ENCODE results near the gene OR13A1.
"Not testable (repeated sequence)": the region's sequence is repeated elsewhere in the genome, so short reads cannot be mapped to it uniquely, and the experiment has no call there.

OR13A1 gene

GRCh38 chr10:45354261-45354660 lies 38.9 kb upstream of the OR13A1 start:
- no peak overlapping the region for H2AK5ac ChIP-seq (ENCODE audit: low read depth, low read length)
- H3K23ac ChIP-seq (ENCODE audit: low read depth, low read length, poor library complexity): no peak overlapping the region
- H3K18ac ChIP-seq (ENCODE audit: low read length): no peak overlapping the region
- H3K27ac ChIP-seq (replicated peaks; ENCODE audit: low read length): no peak overlapping the region
- H3K4me2 ChIP-seq (ENCODE audit: insufficient read depth, low read length, poor library complexity, severe bottlenecking): no peak overlapping the region
- no peaks in the 10 kb centered on the region for H3K4me1 ChIP-seq (ENCODE audit: control insufficient read depth in 2 of 2, insufficient read depth in 1 of 2, low read depth in 1 of 2, low read length in 2 of 2)
- H2BK15ac ChIP-seq (ENCODE audit: low read length): no peak overlapping the region
- no peaks in the 10 kb centered on the region for H3K9me3 ChIP-seq (replicated peaks in 1 of 2; ENCODE audit: control insufficient read depth in 2 of 2, insufficient read depth in 1 of 2, low read depth in 1 of 2, low read length in 2 of 2)
- no peak overlapping the region for H3K14ac ChIP-seq (ENCODE audit: low read length)
- no peak overlapping the region for H4K8ac ChIP-seq (ENCODE audit: low read depth, low read length)
- no peaks in the 10 kb centered on the region for H3K27me3 ChIP-seq (ENCODE audit: control insufficient read depth in 3 of 3, insufficient read depth in 3 of 3, low read depth in 1 of 3, low read length in 3 of 3)
- no peak overlapping the region for H2AFZ ChIP-seq (ENCODE audit: low read length)
- H3K9ac ChIP-seq (ENCODE audit: low read depth, low read length, poor library complexity): no peak overlapping the region
- H4K91ac ChIP-seq (ENCODE audit: low read depth, low read length, poor library complexity): no peak overlapping the region
- H2BK12ac ChIP-seq (ENCODE audit: low read length): no peak overlapping the region
- WGBS, 2 donors (ENCODE audit: extremely low coverage in 2 of 2, insufficient read length in 2 of 2, insufficient replicate concordance in 1 of 2): no CpG with 5 or more reads among the region's 3 CpGs
- H2BK5ac ChIP-seq (ENCODE audit: low read length): no peak overlapping the region
- no peak overlapping the region for H3K4ac ChIP-seq (ENCODE audit: low read length)
- no peaks in the 10 kb centered on the region for H3K79me1 ChIP-seq (ENCODE audit: low read depth, low read length)
- no peak overlapping the region for H2BK120ac ChIP-seq (ENCODE audit: low read depth, low read length)
- no peak for DNase-seq (ENCODE audit: low spot score)
- no peaks in the 10 kb centered on the region for H3K36me3 ChIP-seq (replicated peaks in 1 of 2; ENCODE audit: control insufficient read depth in 2 of 2, insufficient read depth in 2 of 2, low read length in 2 of 2)
- H3K4me3 ChIP-seq (ENCODE audit: low read length in 2 of 2): no peak overlapping the region

DNA sequence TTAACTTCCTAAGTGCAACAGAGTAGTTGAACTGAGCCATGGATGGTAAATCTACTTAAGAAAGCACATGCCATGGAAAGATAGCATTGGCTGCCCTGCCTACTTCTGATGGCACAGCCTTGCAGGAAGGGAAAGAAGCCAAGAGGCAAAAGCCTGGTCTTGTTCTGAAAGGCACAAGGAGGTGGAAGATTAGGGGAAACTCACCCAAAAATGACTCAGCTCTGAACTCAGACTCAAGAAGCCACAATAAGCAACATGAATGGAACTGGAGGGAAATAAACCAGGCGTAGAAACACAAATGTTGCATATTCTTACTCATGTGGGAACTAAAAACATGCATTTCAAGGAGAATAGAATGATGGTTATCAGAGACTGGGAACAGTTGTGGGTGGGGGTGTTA lies 37.8 kb upstream of the OR13A1 start:
- DNase-seq (ENCODE audit: low spot score): no peak
- Histone ChIP-seq H3K79me1 (ENCODE audit: low read depth, low read length) (no peaks in the 10 kb centered on the region), H3K27ac (replicated peaks; ENCODE audit: low read length) (no peak overlapping the region), H2BK12ac (ENCODE audit: low read length) (no peak overlapping the region), H2AK5ac (ENCODE audit: low read depth, low read length) (no peak overlapping the region), H3K4ac (ENCODE audit: low read length) (no peak overlapping the region), H3K4me1 (ENCODE audit: control insufficient read depth in 2 of 2, insufficient read depth in 1 of 2, low read depth in 1 of 2, low read length in 2 of 2) (no peaks in the 10 kb centered on the region), H2AFZ (ENCODE audit: low read length) (no peak overlapping the region), H3K9me3 (replicated peaks in 1 of 2; ENCODE audit: control insufficient read depth in 2 of 2, insufficient read depth in 1 of 2, low read depth in 1 of 2, low read length in 2 of 2) (no peaks in the 10 kb centered on the region), H2BK15ac (ENCODE audit: low read length) (no peak overlapping the region), H3K9ac (ENCODE audit: low read depth, low read length, poor library complexity) (no peak overlapping the region), H4K8ac (ENCODE audit: low read depth, low read length) (no peak overlapping the region), H3K4me3 (ENCODE audit: low read length in 2 of 2) (no peak overlapping the region), H3K14ac (ENCODE audit: low read length) (no peak overlapping the region), H4K91ac (ENCODE audit: low read depth, low read length, poor library complexity) (no peak overlapping the region), H3K4me2 (ENCODE audit: insufficient read depth, low read length, poor library complexity, severe bottlenecking) (no peak overlapping the region), H3K27me3 (ENCODE audit: control insufficient read depth in 3 of 3, insufficient read depth in 3 of 3, low read depth in 1 of 3, low read length in 3 of 3) (no peaks in the 10 kb centered on the region), H2BK120ac (ENCODE audit: low read depth, low read length) (no peak overlapping the region), H3K36me3 (replicated peaks in 1 of 2; ENCODE audit: control insufficient read depth in 2 of 2, insufficient read depth in 2 of 2, low read length in 2 of 2) (no peaks in the 10 kb centered on the region), H2BK5ac (ENCODE audit: low read length) (no peak overlapping the region), H3K18ac (ENCODE audit: low read length) (no peak overlapping the region), H3K23ac (ENCODE audit: low read depth, low read length, poor library complexity) (no peak overlapping the region)
- WGBS, 2 donors (ENCODE audit: extremely low coverage in 2 of 2, insufficient read length in 2 of 2, insufficient replicate concordance in 1 of 2): no CpG with 5 or more reads among the region's 1 CpG

DNA sequence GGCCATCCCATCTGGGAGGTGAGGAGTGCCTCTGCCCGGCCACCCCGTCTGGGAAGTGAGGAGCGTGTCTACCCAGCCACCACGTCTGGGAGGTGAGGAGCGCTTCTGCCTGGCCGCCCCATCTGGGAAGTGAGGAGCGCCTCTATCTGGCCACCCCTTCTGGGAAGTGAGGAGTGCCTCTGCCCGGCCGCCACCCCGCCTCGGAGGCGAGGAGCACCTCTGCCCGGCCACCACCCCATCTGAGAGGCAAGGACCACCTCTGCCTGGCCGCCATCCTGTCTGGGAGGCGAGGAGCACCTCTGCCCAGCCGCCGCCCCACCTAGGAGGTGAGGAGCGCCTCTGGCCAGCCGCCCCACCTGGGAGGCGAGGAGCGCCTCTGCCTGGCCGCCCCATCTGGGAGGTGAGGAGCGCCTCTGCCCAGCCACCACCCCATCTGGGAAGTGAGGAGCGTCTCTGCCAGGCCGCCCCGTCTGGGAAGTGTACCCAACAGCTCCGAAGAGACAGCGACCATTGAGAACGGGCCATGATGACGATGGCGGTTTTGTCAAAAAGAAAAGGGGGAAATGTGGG lies 32.9 kb upstream of the OR13A1 start:
- H2AFZ ChIP-seq (ENCODE audit: low read length); H3K9ac ChIP-seq (ENCODE audit: low read depth, low read length, poor library complexity); H3K4me1 ChIP-seq (ENCODE audit: control insufficient read depth in 2 of 2, insufficient read depth in 1 of 2, low read depth in 1 of 2, low read length in 2 of 2); H3K9me3 ChIP-seq (replicated peaks in 1 of 2; ENCODE audit: control insufficient read depth in 2 of 2, insufficient read depth in 1 of 2, low read depth in 1 of 2, low read length in 2 of 2); H3K14ac ChIP-seq (ENCODE audit: low read length); H3K36me3 ChIP-seq (replicated peaks in 1 of 2; ENCODE audit: control insufficient read depth in 2 of 2, insufficient read depth in 2 of 2, low read length in 2 of 2); H2BK5ac ChIP-seq (ENCODE audit: low read length); H3K18ac ChIP-seq (ENCODE audit: low read length); H2AK5ac ChIP-seq (ENCODE audit: low read depth, low read length); H4K91ac ChIP-seq (ENCODE audit: low read depth, low read length, poor library complexity); H3K23ac ChIP-seq (ENCODE audit: low read depth, low read length, poor library complexity); DNase-seq (ENCODE audit: low spot score); H4K8ac ChIP-seq (ENCODE audit: low read depth, low read length); H3K4me2 ChIP-seq (ENCODE audit: insufficient read depth, low read length, poor library complexity, severe bottlenecking); H3K27me3 ChIP-seq (ENCODE audit: control insufficient read depth in 3 of 3, insufficient read depth in 3 of 3, low read depth in 1 of 3, low read length in 3 of 3); H3K27ac ChIP-seq (replicated peaks; ENCODE audit: low read length); H3K4me3 ChIP-seq (ENCODE audit: low read length in 2 of 2); H2BK15ac ChIP-seq (ENCODE audit: low read length); H2BK12ac ChIP-seq (ENCODE audit: low read length); H3K4ac ChIP-seq (ENCODE audit: low read length); H2BK120ac ChIP-seq (ENCODE audit: low read depth, low read length); H3K79me1 ChIP-seq (ENCODE audit: low read depth, low read length): not testable (repeated sequence)
- no CpG with 5 or more reads among the region's 31 CpGs for WGBS, 2 donors (ENCODE audit: extremely low coverage in 2 of 2, insufficient read length in 2 of 2, insufficient replicate concordance in 1 of 2)

GRCh38 chr10:45347464-45347863 lies 32.1 kb upstream of the OR13A1 start:
- not testable (repeated sequence) for H4K91ac ChIP-seq (ENCODE audit: low read depth, low read length, poor library complexity); H3K4me1 ChIP-seq (ENCODE audit: control insufficient read depth in 2 of 2, insufficient read depth in 1 of 2, low read depth in 1 of 2, low read length in 2 of 2); H2BK12ac ChIP-seq (ENCODE audit: low read length); H3K36me3 ChIP-seq (replicated peaks in 1 of 2; ENCODE audit: control insufficient read depth in 2 of 2, insufficient read depth in 2 of 2, low read length in 2 of 2); H2BK15ac ChIP-seq (ENCODE audit: low read length); H3K4me3 ChIP-seq (ENCODE audit: low read length in 2 of 2); H2AFZ ChIP-seq (ENCODE audit: low read length); H2BK5ac ChIP-seq (ENCODE audit: low read length); H3K23ac ChIP-seq (ENCODE audit: low read depth, low read length, poor library complexity); H4K8ac ChIP-seq (ENCODE audit: low read depth, low read length); H3K79me1 ChIP-seq (ENCODE audit: low read depth, low read length); H3K4me2 ChIP-seq (ENCODE audit: insufficient read depth, low read length, poor library complexity, severe bottlenecking); H3K9ac ChIP-seq (ENCODE audit: low read depth, low read length, poor library complexity); H3K27me3 ChIP-seq (ENCODE audit: control insufficient read depth in 3 of 3, insufficient read depth in 3 of 3, low read depth in 1 of 3, low read length in 3 of 3); H3K14ac ChIP-seq (ENCODE audit: low read length); H3K4ac ChIP-seq (ENCODE audit: low read length); H3K27ac ChIP-seq (replicated peaks; ENCODE audit: low read length); DNase-seq (ENCODE audit: low spot score); H2BK120ac ChIP-seq (ENCODE audit: low read depth, low read length); H2AK5ac ChIP-seq (ENCODE audit: low read depth, low read length); H3K9me3 ChIP-seq (replicated peaks in 1 of 2; ENCODE audit: control insufficient read depth in 2 of 2, insufficient read depth in 1 of 2, low read depth in 1 of 2, low read length in 2 of 2); H3K18ac ChIP-seq (ENCODE audit: low read length)
- no CpG with 5 or more reads among the region's 20 CpGs for WGBS, 2 donors (ENCODE audit: extremely low coverage in 2 of 2, insufficient read length in 2 of 2, insufficient replicate concordance in 1 of 2)
